Tibial artery (tissue), 4 donors: ENCODE data around the gene PIGU.
"Not testable (repeated sequence)": the region's sequence is repeated elsewhere in the genome, so short reads cannot be mapped to it uniquely, and the experiment has no call there.

Experiments
- DNase-seq, 2 donors: peaks; one replicate each; pipeline ENCODE4 v3.0.0-alpha.2; 2019
- H3K27ac ChIP-seq, 2 donors: fragments of 200-600 bp; sonication (generic) in 1 of 2; 1 replicate in 1 of 2; 2 replicates in 1 of 2; pipeline ENCODE4 v1.5.1; 2018 to 2019; ENCODE audit warnings: mild to moderate bottlenecking in 1 of 2
- H3K27me3 ChIP-seq, 2 donors: fragments of 200-600 bp; sonication (generic) in 1 of 2; one replicate each; pipeline versions ENCODE4 v1.5.1 to v1.6.0; 2016 to 2019
- H3K36me3 ChIP-seq, 3 donors: fragments of 200-600 bp; sonication (generic) in 2 of 3; one replicate each; pipeline ENCODE4 v1.5.1; 2016 to 2019; ENCODE audit warnings: mild to moderate bottlenecking in 2 of 3
- H3K4me1 ChIP-seq, 4 donors: fragments of 200-600 bp; sonication (generic) in 2 of 4; 1 replicate in 3 of 4; 2 replicates in 1 of 4; pipeline ENCODE4 v1.5.1; 2016 to 2019
- H3K4me3 ChIP-seq, 2 donors: fragments of 200-600 bp; sonication (generic) in 1 of 2; 1 replicate in 1 of 2; 2 replicates in 1 of 2; pipeline ENCODE4 v1.5.1; 2018 to 2019; ENCODE audit warnings: mild to moderate bottlenecking in 2 of 2
- H3K9me3 ChIP-seq, 3 donors: fragments of 200-600 bp; sonication (generic) in 1 of 3; one replicate each; pipeline ENCODE4 v1.5.1; 2016 to 2019
- intact Hi-C: fragments of 100-400 bp; cut with DNase I; formaldehyde crosslinking; loops from one replicate; pipeline ENCODE4 v1.15.0; 2023; ENCODE audit warnings: low total_unique reads
- TF ChIP-seq, protein P1 (sequence below), 2 experiments: fragments of 200-600 bp in 1 of 2; fragments of 450-650 bp in 1 of 2; IDR thresholded peaks; one replicate each; pipeline ENCODE4 v1.5.1; 2017 to 2019; ENCODE audit warnings: antibody characterized with exemption in 2 of 2, mild to moderate bottlenecking in 1 of 2, moderate library complexity in 1 of 2

The PIGU gene

DNA sequence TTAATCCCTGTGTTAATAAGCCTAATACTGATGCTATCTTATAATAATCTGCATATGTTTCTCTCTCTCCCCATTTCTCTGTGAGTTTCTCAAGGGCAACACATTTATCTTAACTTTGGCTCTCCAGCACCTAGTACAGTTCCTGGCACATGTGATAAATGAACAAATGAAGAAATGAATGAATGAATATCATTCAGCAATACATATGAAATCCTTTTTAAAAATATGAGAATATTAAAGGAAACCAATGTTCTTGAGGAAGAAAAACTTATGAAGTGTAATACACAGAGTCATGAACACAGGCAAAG, 55.9 kb downstream of the PIGU start:
- DNase-seq = no peak
- intact Hi-C loops = no loop called here
- Histone ChIP-seq H3K4me3 (no peak overlapping the region), H3K27me3 (no peaks in the 10 kb centered on the region), H3K9me3 (no peaks in the 10 kb centered on the region), H3K36me3 (peaks cover 0 to 37% (median 9%) of the 10 kb centered on the region in 3 donors), H3K27ac (no peak overlapping the region), H3K4me1 (no peaks in the 10 kb centered on the region)
- TF ChIP-seq, protein P1, sequence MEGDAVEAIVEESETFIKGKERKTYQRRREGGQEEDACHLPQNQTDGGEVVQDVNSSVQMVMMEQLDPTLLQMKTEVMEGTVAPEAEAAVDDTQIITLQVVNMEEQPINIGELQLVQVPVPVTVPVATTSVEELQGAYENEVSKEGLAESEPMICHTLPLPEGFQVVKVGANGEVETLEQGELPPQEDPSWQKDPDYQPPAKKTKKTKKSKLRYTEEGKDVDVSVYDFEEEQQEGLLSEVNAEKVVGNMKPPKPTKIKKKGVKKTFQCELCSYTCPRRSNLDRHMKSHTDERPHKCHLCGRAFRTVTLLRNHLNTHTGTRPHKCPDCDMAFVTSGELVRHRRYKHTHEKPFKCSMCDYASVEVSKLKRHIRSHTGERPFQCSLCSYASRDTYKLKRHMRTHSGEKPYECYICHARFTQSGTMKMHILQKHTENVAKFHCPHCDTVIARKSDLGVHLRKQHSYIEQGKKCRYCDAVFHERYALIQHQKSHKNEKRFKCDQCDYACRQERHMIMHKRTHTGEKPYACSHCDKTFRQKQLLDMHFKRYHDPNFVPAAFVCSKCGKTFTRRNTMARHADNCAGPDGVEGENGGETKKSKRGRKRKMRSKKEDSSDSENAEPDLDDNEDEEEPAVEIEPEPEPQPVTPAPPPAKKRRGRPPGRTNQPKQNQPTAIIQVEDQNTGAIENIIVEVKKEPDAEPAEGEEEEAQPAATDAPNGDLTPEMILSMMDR (IDR thresholded peaks at IDR 0.05) = no peak

DNA sequence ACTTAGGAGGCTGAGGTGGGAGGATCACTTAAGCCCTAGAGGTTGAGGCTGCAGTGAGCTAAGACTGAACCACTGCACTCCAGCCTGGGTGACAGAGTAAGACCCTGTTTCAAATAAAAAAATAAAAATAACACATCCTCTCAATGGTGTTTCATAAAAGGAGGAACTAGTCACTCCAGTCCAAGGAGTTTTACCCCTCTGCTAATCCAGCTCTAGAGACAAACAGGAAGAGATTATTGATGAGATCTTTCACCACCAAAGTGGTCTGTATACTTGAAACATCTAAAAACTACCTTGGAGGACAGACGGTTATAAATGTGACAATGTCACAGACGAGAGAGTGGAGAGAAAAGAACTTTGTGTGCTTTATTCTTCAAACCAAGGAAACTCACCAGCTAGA, 58.2 kb downstream of the PIGU start:
- DNase-seq = no peak
- TF ChIP-seq, protein P1 (IDR thresholded peaks at IDR 0.05) = no peak
- intact Hi-C loops = no loop called here
- Histone ChIP-seq H3K27me3 (no peaks in the 10 kb centered on the region), H3K4me3 (no peak overlapping the region), H3K4me1 (no peaks in the 10 kb centered on the region), H3K27ac (no peak overlapping the region), H3K9me3 (no peaks in the 10 kb centered on the region), H3K36me3 (peaks cover 0 to 61% (median 23%) of the 10 kb centered on the region in 3 donors)

DNA sequence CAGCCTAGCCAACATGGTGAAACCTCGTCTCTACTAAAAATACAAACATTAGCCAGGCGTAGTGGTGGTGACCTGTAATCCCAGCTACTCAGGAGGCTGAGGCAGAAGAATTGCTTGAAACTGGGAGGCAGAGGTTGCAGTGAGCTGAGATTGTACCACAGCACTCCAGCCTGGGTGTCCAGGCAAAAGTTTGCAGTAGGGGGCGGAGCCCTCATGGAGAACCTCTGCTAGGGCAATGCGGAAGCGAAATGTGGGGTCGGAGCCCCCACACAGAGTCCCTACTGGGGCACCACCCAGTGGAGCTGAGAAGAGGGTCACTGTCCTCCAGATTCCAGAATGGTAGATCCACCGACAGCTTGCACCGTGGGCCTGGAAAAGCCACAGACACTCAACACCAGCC, 60.0 kb downstream of the PIGU start:
- H3K4me1 ChIP-seq, H3K27ac ChIP-seq, H3K27me3 ChIP-seq, DNase-seq, intact Hi-C loops, H3K9me3 ChIP-seq, H3K4me3 ChIP-seq: not testable (repeated sequence)
- peaks cover 9 to 62% (median 31%) of the 10 kb centered on the region in 3 donors for H3K36me3 ChIP-seq

GRCh38 chr20:34615477-34615876, 61.4 kb downstream of the PIGU start:
- Histone ChIP-seq H3K4me1 (no peaks in the 10 kb centered on the region), H3K36me3 (peaks cover 9 to 54% (median 33%) of the 10 kb centered on the region in 3 donors), H3K27ac (no peak overlapping the region), H3K9me3 (no peaks in the 10 kb centered on the region), H3K4me3 (no peak overlapping the region), H3K27me3 (no peaks in the 10 kb centered on the region)
- no peak for DNase-seq
- intact Hi-C loops = no loop called here
- TF ChIP-seq, protein P1 (IDR thresholded peaks at IDR 0.05) = no peak

GRCh38 chr20:34611976-34612375, 64.9 kb downstream of the PIGU start:
- H3K9me3 ChIP-seq, H3K27me3 ChIP-seq, intact Hi-C loops, DNase-seq, H3K4me1 ChIP-seq, H3K27ac ChIP-seq, H3K4me3 ChIP-seq: not testable (repeated sequence)
- H3K36me3 ChIP-seq = peaks cover 9 to 41% (median 33%) of the 10 kb centered on the region in 3 donors

DNA sequence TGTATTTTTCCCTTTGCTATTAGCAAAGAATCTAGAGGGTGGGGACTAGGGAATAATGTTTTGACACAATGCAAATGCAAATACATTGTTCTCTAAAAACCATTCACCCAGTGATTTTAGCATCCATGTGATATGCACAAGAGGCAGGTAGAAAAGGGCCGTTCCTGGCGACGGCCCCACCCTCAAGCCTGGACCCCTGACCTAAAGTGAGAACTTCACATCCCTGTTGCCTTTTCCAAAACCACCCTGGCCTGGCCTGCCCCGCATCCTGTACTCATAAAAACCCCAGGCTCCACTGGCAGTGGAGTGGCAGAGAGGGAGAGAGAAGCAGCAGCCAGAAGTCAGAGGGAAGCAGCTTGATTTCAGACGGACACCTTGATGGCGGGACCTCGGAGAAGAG, 69.8 kb downstream of the PIGU start:
- Histone ChIP-seq H3K36me3 (peaks cover 1 to 3% (median 2%) of the 10 kb centered on the region in 3 donors), H3K27ac (no peak overlapping the region), H3K4me1 (peaks cover 0 to 22% (median 4%) of the 10 kb centered on the region in 4 donors), H3K9me3 (no peaks in the 10 kb centered on the region), H3K4me3 (no peak overlapping the region), H3K27me3 (no peaks in the 10 kb centered on the region)
- DNase-seq = no peak
- TF ChIP-seq, protein P1 (IDR thresholded peaks at IDR 0.05) = no peak
- intact Hi-C loops = no loop called here
